ENCODE data around the gene COX19. TPM values are rescaled to one million over a fixed set of nuclear protein-coding genes. Genes with fewer than 3 reads are reported as not detected.

COX19 gene
- total and polyA plus RNA-seq, 10 donors, result 7.1 to 29.1 (median 15.2) TPM

DNA sequence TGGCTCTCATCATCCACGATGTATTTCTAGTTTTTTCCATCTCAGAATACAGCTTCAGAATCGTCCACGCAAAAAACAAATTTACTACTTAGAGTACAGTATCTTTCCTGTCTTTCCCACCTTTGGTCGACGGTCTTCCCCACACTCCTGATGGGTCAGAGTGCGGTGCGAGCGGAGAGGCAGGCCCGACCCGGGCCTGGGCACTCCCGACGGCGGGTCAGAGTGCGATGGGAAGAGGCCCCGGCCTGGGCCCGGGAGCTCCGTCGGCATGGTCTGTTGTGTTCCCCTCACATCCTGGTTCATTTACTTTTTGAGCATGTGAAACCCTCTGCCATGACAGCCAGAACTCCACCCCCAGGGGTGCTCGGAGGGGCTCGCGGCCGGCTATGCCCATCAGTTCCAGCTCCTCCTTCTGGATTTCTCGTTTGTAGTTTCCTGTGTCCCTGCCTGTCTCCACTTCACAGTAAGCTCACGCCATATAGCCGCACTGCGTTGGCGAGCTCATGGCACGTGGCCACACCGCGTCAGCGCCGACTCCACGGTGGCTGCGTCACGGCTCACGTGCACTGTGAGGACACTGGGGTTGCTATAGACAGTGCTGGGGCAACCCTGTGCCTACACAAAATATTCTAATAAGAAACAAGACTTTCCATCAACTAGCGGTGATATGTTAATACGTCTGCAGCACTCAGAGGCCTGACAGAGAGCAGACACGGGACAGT is 7.8 kb downstream of the COX19 start:
- Histone ChIP-seq H3K4me3 (no peak overlapping the region), H3K27me3 (replicated peaks in 1 of 7) (peaks cover 0 to 15% (median 0%) of the 10 kb centered on the region in 7 donors), H3K36me3 (peaks cover 0 to 64% (median 60%) of the 10 kb centered on the region in 6 donors), H3K27ac (no peak overlapping the region), H3K4me1 (peaks cover 24 to 88% (median 53%) of the 10 kb centered on the region in 6 donors), H3K9me3 (no peaks in the 10 kb centered on the region)
- intact Hi-C loops (cut with DNase I; ENCODE audit: low total_unique reads), result no loop called here
- 93 to 94% (median 93%) methylated on average over 35 to 39 of the region's 39 CpGs for WGBS, 5 donors
- DNase-seq, result peak; percentile 73
- TF ChIP-seq, protein P1, sequence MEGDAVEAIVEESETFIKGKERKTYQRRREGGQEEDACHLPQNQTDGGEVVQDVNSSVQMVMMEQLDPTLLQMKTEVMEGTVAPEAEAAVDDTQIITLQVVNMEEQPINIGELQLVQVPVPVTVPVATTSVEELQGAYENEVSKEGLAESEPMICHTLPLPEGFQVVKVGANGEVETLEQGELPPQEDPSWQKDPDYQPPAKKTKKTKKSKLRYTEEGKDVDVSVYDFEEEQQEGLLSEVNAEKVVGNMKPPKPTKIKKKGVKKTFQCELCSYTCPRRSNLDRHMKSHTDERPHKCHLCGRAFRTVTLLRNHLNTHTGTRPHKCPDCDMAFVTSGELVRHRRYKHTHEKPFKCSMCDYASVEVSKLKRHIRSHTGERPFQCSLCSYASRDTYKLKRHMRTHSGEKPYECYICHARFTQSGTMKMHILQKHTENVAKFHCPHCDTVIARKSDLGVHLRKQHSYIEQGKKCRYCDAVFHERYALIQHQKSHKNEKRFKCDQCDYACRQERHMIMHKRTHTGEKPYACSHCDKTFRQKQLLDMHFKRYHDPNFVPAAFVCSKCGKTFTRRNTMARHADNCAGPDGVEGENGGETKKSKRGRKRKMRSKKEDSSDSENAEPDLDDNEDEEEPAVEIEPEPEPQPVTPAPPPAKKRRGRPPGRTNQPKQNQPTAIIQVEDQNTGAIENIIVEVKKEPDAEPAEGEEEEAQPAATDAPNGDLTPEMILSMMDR (IDR thresholded peaks at IDR 0.05 in 8 of 11, conservative IDR thresholded peaks at IDR 0.05 in 3 of 11), result no peak
- TF ChIP-seq POLR2AphosphoS5 (IDR thresholded peaks at IDR 0.05) (peak in 2 of 3 donors; percentile 15 to 46), POLR2A (IDR thresholded peaks at IDR 0.05) (no peak)

DNA sequence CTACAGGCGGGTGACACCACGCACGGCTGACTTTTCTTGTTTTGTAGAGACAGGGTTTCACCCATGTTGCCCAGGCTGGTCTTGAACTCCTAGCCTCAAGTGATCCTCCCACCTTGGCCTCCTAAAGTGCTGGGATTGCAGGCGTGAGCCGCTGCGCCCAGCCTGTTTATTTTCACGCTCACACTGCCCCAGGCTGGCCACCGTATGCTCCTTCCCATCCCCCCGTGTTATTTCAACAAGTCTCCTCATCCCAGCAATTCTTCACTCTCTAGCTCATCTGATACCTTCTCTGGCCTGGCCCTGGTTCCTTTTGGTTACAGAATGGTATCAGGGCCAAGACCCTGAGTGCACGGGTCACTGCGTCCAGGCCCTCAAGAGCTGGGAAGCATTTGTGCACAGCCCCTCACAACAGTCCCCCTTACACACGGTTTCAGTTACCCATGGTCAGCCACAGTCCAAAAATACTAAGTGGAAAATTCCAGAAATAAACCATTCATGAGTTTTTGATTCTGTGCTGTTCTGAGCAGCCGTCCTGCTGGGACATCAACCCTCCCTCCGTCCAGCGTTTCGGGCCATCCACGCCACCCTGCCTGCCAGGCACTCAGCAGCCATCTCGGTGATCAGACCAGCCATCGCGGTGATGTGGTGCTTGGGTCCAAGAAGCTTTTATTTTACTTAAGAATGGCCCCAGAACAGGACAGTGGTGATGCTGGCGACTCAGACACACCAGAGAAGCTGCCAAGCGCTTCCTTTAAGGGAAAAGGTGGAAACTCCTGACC is 8.9 kb downstream of the COX19 start:
- intact Hi-C loops (cut with DNase I; ENCODE audit: low total_unique reads), result no loop called here
- Histone ChIP-seq H3K4me1 (peaks cover 17 to 79% (median 48%) of the 10 kb centered on the region in 6 donors), H3K36me3 (peaks cover 0 to 54% (median 50%) of the 10 kb centered on the region in 6 donors), H3K27ac (peak overlapping the region in 1 of 8 donors; percentile 2), H3K27me3 (replicated peaks in 1 of 7) (peaks cover 0 to 25% (median 0%) of the 10 kb centered on the region in 7 donors), H3K9me3 (no peaks in the 10 kb centered on the region), H3K4me3 (no peak overlapping the region)
- 77 to 85% (median 85%) methylated on average over 22 of the region's 22 CpGs for whole genome bisulfite sequencing, 5 donors
- peak; percentile 66 for DNase-seq
- TF ChIP-seq POLR2AphosphoS5 (IDR thresholded peaks at IDR 0.05) (peak in 2 of 3 donors; percentile 31 to 60), POLR2A (IDR thresholded peaks at IDR 0.05) (no peak)
- TF ChIP-seq, protein P1 (IDR thresholded peaks at IDR 0.05 in 8 of 11, conservative IDR thresholded peaks at IDR 0.05 in 3 of 11), result no peak

DNA sequence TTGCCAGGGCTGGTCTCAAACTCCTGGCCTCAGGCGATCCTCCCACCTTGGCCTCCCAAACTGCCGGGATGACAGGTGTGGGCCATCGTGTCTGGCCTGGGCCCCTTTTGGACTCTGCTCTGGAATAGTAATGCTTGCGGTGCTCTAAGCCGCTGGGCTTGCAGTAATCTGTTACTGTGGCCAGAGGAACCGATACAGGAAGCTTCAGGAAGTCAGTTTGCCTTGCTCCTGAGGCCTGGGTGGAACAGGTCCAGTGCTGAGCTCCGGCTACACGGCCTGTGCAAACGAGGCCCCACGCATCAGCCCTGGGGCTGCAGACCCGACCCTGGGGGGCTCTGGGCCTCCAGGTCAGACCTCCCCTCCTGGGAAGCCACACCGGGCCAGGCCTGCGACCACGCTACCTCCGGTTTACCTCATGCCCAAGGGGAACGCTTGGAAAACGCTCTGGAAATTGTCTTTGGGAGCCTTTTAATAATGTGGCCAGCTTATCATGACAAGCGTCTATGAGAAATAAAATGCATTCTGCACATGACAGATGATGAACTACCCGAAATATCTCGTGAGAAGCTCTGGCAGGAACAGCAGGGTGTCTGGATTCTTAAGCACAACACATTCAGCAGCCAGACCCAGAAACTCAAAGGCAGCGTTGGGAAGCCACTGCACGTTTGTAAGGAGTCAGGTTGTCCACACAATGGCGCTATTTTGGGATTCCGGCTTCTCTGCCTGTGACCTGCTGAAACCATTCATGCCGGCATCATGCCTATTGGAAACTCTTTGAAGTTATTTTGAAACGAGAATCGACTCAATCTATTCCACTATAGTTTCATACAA is 10.7 kb downstream of the COX19 start:
- peak; percentile 73 for DNase-seq
- Histone ChIP-seq H3K4me3 (no peak overlapping the region), H3K27me3 (replicated peaks in 1 of 7) (peaks cover 0 to 26% (median 0%) of the 10 kb centered on the region in 7 donors), H3K9me3 (no peaks in the 10 kb centered on the region), H3K27ac (peak overlapping the region in 4 of 8 donors; percentile 32 to 71 (median 66)), H3K4me1 (peaks cover 17 to 60% (median 38%) of the 10 kb centered on the region in 6 donors), H3K36me3 (peaks cover 0 to 35% (median 32%) of the 10 kb centered on the region in 6 donors)
- intact Hi-C loops (cut with DNase I; ENCODE audit: low total_unique reads), result no loop called here
- TF ChIP-seq, protein P1 (IDR thresholded peaks at IDR 0.05 in 8 of 11, conservative IDR thresholded peaks at IDR 0.05 in 3 of 11), result no peak
- TF ChIP-seq POLR2AphosphoS5 (IDR thresholded peaks at IDR 0.05), result peak; percentile 16 to 74 (median 58)
- WGBS, 5 donors, result 33 to 54% (median 40%) methylated on average over 19 to 27 of the region's 27 CpGs

Measured in spleen (tissue), 11 donors.